Choroid plexus epithelial cell (primary cell): ENCODE data around the gene APOL1.

Source experiments
- DNase-seq: peaks from one replicate; pipeline ENCODE4 v3.0.0-alpha.2; 2010; ENCODE audit warnings: low read depth
- H3K4me3 ChIP-seq: 2 replicates; pipeline ENCODE4 v1.5.1; 2011; ENCODE audit warnings: low read depth, mild to moderate bottlenecking, control low read depth, low read length, moderate library complexity
- CTCF ChIP-seq: conservative IDR thresholded peaks from 2 replicates; pipeline ENCODE4 v1.5.1; 2011; ENCODE audit warnings: low read depth, mild to moderate bottlenecking, control low read depth, inconsistent platforms, low read length, moderate library complexity

Gene APOL1

GRCh38 chr22:36316419-36316818 lies 63.5 kb downstream of the APOL1 start:
- no peak overlapping the region for H3K4me3 ChIP-seq
- TF ChIP-seq CTCF = no peak

More at GRCh38 chr22:36316419-36316818, 63.5 kb downstream of the APOL1 start:
- DNase-seq = no peak
